ENCODE measurements around the gene LRRC75B.
"Not testable (repeated sequence)": the region's sequence is repeated elsewhere in the genome, so short reads cannot be mapped to it uniquely, and the experiment has no call there.

Gene LRRC75B

GRCh38 chr22:24592851-24593558, at the start of gene LRRC75B:
TSS of gene LRRC75B (minus strand) at chr22:24593073. CDS start at chr22:24593039, 34 bp downstream.
- DNase-seq = peak; percentile 93

- DNase-seq = not testable (repeated sequence)
Measured at GRCh38 chr22:24642307-24642706, 49.4 kb upstream of the LRRC75B start.

DNA sequence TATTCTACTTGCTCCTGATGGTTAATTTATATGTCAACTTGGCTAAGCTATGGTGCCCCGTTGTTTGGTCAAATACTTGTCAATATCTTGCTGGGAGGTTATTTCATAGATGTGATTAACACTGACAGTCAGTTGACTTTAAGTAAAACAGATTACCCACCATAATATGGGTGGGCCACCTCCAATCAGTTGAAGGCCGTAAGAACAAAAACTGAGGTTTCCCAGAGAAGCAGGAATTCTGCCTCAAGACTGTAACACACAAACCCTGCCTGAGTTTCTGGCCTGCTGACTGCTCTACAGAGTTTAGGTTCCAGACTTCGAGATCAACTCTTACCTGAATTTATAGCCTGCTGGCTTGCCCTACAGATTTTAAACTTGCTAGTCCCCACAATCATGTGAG, 43.6 kb upstream of the LRRC75B start:
- not testable (repeated sequence) for DNase-seq

- not testable (repeated sequence) for DNase-seq
Measured at GRCh38 chr22:24634776-24635389, 42.0 kb upstream of the LRRC75B start.

GRCh38 chr22:24633231-24634023, 40.6 kb upstream of the LRRC75B start:
- peak; percentile 33 for DNase-seq

GRCh38 chr22:24632642-24633041, 39.8 kb upstream of the LRRC75B start:
- DNase-seq = peak; percentile 35

GRCh38 chr22:24631430-24632122, 38.7 kb upstream of the LRRC75B start:
- peak; percentile 41 for DNase-seq

- not testable (repeated sequence) for DNase-seq
Measured at GRCh38 chr22:24630812-24631427, 38.0 kb upstream of the LRRC75B start.

DNA sequence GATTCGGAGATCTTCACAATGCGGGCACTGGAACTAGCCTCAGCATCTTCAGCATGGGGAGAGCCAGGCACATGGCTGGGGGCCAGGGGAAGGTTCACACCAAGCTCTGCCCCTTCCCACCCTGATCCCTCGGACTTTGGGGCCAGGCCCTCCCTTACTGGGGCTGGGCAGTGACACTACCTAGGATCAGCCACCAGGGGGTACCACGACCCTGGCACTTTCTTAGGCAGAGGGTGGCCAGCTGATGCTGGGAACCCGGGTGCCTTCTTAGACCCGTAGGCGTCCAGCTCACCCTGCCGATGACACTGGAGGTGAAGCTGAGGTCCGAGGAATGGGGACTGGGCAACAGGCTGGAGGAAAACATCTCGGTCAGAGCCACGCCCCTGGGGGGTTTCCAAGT, 36.2 kb upstream of the LRRC75B start:
- not testable (repeated sequence) for DNase-seq

DNA sequence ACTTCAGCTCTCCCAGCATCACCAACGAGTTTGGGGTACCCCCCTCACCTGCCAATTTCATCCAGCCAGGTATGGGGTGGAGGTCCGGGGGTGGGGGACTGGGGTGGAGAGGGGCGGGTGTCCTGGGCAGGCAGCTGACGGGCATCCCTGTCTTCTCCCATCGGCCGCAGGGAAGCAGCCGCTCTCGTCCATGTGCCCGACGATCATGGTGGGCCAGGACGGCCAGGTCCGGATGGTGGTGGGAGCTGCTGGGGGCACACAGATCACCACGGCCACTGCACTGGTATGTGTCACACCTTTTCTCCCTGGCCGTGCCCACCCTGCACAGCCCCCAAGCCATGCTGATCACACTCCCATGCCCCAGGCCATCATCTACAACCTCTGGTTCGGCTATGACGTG, 35.0 kb upstream of the LRRC75B start:
- not testable (repeated sequence) for DNase-seq

GRCh38 chr22:24622596-24622995, 29.7 kb upstream of the LRRC75B start:
- DNase-seq = not testable (repeated sequence)

DNA sequence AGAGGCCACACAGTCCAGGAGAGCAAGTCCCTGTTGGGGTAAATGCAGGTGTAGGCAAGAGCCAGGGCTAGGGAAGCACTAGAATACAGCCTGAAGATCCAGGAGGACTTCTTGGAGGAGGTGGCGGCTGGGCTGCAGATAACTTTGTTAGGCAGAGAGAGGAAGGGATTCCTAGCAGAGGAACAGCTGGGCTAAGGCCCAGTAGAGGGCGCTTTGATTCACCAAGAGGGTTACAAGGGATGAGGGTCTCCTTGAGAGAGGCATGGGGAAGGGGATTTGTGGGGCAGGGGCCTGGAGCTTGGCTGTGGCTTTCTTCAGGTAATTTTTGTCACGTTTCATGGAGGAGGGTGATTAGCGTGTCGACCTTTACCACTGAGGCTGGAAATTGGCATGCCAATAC, 28.4 kb upstream of the LRRC75B start:
- DNase-seq = not testable (repeated sequence)

GRCh38 chr22:24614794-24615193, 21.9 kb upstream of the LRRC75B start:
- DNase-seq = not testable (repeated sequence)

DNA sequence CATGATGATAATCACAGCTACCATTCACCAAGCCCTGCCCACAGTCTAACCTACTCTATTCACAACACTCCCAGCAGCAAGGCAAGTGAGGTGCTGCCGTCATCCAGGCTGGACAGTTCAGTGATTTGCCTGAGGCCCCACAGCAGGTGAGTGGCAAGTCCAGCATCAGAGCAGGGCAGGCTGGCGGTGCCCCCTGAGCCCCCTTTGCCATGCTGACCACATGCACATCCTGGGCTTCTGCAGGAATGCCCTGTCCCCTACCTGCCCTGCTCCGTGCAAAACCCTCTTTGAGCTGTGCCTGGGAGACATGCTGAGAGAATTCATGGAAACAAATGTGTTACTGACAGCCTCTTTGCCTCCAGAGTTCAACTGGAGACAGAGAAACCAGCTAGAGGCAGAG, 17.0 kb upstream of the LRRC75B start:
- not testable (repeated sequence) for DNase-seq

GRCh38 chr22:24608327-24608726, 15.5 kb upstream of the LRRC75B start:
- DNase-seq = not testable (repeated sequence)

DNA sequence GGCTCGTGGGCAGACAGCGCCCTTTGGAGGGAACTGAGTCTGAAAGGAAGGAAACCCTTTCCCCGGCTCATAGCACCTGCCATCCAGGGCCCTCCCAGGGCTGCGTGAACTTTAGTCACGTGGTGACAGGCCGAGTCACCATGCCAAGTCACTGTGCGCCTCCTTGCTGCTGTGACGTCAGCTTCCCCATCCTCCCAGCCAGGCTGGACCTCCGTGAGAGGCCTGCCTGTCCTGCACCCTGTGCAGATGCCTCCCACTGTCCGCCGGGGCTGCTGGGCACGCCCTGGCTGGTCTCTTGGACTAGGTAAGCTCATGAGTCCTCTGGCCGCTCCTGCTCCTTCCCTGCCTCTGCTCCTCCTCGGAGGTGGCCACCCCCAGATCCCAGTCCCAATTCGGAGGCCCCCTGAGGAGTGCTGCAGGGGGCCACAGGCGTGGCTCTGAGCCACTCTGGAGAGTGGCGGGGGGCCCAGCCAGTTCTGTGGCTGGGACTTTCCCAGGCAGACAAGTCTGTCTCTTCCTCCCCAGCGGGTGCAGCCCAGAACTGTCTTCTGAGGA, 14.6 kb upstream of the LRRC75B start:
- peak; percentile 46 for DNase-seq

DNA sequence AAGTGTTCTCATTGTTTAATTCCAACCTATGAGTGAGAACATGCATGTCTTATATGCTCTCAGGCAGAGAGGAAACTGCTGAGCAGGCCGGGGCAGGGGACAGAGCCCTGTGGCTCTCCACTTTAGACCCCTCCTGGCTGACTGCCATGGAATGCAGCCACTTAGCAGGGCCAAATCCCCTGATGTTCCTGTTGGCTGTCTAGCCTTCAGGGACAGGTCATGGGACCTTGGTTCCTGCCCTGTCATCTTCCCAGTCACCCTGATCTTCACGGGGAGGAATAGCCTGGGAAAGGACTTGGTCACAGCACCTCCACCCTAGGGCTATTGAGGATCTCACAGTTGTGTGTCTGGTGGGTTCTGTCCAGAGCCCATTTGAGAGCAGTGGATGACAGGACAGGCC, 13.5 kb upstream of the LRRC75B start:
- not testable (repeated sequence) for DNase-seq

- DNase-seq = peak; percentile 33
Measured at GRCh38 chr22:24603770-24604629, 11.1 kb upstream of the LRRC75B start.

GRCh38 chr22:24602847-24603769, 10.2 kb upstream of the LRRC75B start, which contains the start of gene GGT1:
TSS of gene GGT1 (plus strand) at chr22:24603193. CDS start at chr22:24611082, 7,889 bp downstream.
- DNase-seq = not testable (repeated sequence)
